Measurements from ENCODE around the gene TSPAN32.

Gene TSPAN32

DNA sequence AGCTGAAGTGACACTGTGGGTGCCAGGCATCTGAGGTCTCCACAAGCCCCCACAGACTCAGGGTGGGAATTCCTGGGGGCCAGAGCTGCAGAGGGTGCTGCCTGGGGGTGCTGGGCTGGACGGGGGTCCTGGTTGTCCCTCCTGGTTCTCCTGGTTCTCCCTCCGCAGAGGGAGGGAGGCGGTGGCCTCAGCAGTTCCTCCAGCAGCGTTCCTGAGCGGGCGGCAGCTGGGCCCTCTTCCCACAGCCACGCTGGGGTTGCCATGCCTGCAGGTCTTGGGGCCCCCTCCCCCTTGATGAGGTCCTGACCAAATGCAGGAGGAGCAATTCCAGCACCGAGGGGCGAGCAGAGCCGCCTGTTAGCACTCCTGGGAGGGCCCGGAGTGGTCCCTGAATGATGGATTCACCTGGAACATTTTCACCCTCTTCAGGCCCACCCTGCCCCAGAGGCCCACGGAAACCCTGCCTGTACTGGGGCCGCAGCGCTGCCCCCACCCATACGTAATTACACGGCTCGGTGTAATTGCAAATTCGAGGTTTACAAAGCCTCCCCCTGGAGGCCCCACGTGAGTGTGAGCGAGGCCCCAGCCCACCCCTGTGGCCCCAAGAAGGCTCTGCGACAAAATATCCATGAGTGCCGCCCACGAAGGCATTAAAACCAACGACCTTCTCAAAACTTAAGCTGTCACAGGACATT is 730 bp upstream of the TSPAN32 start:
- Mint-ChIP-seq H3K27me3 (no peaks in the 10 kb centered on the region), H3K4me3 (peak overlapping the region; percentile 87 to 95), H3K27ac (peak overlapping the region; percentile 96), H3K9me3 (no peaks in the 10 kb centered on the region), H3K4me1 (peaks cover 39 to 63% of the 10 kb centered on the region in 2 donors), H3K36me3 (peaks cover 0 to 3% of the 10 kb centered on the region in 2 donors)
- peak; percentile 28 to 36 for ATAC-seq (replicated peaks)
- no peak for DNase-seq

DNA sequence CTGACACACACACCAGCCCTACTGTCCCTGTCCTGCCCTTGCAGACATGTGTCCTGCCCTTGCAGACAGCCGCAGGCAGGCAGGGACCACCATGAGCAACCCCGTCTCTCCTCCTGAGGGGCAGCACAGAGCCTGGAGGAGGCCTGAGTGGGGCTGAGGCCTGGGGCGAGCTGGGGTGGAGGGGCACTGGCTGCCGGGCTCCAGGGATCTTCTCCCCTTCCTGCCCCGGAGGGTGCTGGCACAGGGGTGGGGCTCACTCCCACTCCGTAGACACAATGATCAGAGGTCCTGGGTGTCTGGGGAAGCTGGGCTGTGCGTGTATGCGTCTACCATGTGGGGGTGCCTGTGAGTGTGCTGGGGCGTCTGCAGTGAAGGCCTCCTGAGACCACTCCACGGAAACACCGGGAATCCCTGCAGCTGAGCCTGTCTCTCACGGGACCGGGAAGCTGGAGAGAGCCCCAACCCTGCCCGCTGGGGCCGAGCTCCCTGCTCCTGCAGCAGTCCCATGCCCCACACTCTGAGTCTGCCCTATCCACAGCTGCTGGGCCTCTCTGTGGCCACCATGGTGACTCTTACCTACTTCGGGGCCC is 588 bp downstream of the TSPAN32 start:
- Mint-ChIP-seq H3K4me3 (peak overlapping the region; percentile 87 to 95), H3K4me1 (peaks cover 40 to 69% of the 10 kb centered on the region in 2 donors), H3K27me3 (no peaks in the 10 kb centered on the region), H3K36me3 (peaks cover 0 to under 1% of the 10 kb centered on the region in 2 donors), H3K27ac (peak overlapping the region; percentile 80), H3K9me3 (no peaks in the 10 kb centered on the region)
- ATAC-seq (replicated peaks) (peak; percentile 38 to 44), DNase-seq (no peak)

DNA sequence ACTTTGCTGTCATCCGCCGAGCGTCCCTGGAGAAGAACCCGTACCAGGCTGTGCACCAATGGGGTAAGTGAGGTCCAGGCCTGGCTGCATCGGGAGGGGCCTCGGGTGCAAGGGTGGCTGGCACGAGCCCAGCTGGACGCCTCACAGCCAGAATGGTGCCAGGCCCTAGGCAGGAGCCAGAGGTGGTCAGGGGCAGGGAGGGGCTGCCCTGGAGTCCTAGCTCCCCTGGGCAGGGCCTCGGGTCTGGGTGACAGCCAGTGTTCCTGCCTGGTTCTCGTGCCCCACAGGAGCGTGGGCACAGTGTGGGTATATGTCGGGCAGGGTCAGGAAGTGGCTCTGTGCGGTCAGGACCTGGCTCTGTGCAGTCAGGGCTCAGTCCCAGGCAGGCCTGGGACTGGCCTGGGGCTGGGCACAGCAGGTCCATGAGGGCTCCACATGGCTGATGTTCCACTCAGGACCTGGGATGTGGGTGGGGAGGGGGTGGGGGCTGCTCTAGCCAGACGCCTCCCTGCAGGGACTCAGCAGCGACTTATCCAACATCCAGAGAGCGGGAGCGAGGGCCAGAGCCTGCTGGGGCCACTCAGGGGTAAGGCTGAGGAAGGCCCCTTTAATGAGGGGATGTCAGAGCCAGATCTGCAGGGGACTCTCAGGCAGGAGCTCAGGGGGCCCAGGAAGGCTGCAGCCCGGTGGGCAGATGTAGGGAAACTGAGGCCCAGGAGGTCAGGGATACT is 1.2 kb downstream of the TSPAN32 start:
- H3K4me1 Mint-ChIP-seq = peaks cover 39 to 69% of the 10 kb centered on the region in 2 donors

DNA sequence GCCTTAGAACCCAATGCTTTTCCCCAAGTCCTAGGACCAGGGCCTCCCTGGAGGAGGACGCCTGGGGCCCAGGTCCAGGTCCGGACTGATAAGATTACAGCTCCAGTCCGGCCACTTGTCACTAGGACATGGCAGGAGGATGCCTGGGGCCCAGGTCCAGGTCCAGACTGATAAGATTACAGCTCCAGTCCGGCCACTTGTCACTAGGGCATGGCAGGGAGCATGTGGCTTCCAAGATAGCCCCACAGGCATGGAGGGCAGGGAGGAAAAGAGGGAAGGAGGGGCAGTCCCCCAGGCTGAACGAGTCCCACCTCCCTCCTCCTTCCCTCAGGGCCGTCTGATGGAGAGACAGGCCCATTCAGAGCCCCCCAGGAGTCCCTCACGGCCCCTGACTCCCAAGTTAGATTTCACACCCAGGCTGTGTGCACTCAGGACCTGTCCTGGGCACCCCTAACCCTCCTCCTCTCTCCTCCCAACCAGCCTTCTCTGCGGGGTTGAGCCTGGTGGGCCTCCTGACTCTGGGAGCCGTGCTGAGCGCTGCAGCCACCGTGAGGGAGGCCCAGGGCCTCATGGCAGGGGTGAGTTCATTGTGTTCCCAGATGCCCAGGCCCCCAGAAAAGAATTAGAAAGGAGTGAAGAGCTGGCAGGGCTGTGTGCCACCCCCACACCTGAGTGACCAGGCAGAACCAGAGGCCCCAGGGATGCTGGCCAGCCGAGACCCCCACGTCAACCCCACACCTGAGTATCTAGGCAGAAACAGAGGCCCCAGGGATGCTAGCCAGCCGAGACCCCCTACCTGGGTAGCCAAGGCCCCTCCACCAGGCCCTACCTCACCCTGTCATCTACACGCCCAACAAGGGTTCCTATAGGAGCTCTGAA is 2.1 kb downstream of the TSPAN32 start:
- ATAC-seq (replicated peaks) (no peak), DNase-seq (no peak)
- H3K9me3 Mint-ChIP-seq = no peaks in the 10 kb centered on the region
- no peaks in the 10 kb centered on the region for H3K27me3 Mint-ChIP-seq
- H3K36me3 Mint-ChIP-seq = no peaks in the 10 kb centered on the region
- peak overlapping the region; percentile 9 for H3K27ac Mint-ChIP-seq
- peaks cover 37 to 69% of the 10 kb centered on the region in 2 donors for H3K4me1 Mint-ChIP-seq
- H3K4me3 Mint-ChIP-seq = no peak overlapping the region

More for the DNA sequence above, 1.2 kb downstream of the TSPAN32 start:
- DNase-seq (no peak), ATAC-seq (replicated peaks) (no peak)
- peak overlapping the region; percentile 87 to 95 for H3K4me3 Mint-ChIP-seq
- no peaks in the 10 kb centered on the region for H3K9me3 Mint-ChIP-seq
- no peaks in the 10 kb centered on the region for H3K27me3 Mint-ChIP-seq
- H3K36me3 Mint-ChIP-seq = no peaks in the 10 kb centered on the region
- peak overlapping the region; percentile 80 for H3K27ac Mint-ChIP-seq

DNA sequence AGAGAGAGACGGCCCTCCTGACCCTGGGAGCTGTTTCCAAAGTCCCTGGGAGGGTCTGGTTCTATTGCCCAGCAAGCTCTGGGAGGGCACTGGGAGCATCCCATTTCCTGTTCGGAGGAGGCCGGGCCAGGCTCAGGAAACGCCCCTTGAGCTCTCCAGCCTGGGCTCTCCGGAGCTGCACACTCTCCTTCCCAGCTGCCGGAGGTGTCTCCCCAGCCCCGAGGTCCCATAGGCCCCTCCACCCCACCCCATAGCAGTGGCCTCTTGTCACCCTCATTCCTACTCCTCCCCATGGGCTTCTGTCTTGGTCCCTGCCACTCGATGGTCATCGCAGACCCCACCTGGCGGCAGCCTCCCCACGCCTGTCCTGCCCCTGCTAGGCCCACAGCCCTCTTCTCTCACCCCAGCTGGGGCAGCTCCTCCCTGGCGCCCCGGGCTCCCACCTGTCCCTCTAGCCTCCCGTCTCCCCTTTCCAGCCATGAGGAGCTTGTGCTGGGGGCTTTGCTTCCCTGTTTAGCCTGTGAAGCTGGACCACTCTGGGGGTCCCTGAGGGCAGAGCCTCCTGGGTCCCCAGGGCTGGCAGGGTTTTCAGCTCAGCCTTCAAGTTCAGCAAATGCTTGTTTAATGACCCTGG is 2.8 kb downstream of the TSPAN32 start:
- Mint-ChIP-seq H3K9me3 (no peaks in the 10 kb centered on the region), H3K4me3 (no peak overlapping the region), H3K27ac (no peak overlapping the region), H3K27me3 (no peaks in the 10 kb centered on the region), H3K36me3 (no peaks in the 10 kb centered on the region), H3K4me1 (peaks cover 33 to 64% of the 10 kb centered on the region in 2 donors)
- DNase-seq (no peak), ATAC-seq (replicated peaks) (no peak)

DNA sequence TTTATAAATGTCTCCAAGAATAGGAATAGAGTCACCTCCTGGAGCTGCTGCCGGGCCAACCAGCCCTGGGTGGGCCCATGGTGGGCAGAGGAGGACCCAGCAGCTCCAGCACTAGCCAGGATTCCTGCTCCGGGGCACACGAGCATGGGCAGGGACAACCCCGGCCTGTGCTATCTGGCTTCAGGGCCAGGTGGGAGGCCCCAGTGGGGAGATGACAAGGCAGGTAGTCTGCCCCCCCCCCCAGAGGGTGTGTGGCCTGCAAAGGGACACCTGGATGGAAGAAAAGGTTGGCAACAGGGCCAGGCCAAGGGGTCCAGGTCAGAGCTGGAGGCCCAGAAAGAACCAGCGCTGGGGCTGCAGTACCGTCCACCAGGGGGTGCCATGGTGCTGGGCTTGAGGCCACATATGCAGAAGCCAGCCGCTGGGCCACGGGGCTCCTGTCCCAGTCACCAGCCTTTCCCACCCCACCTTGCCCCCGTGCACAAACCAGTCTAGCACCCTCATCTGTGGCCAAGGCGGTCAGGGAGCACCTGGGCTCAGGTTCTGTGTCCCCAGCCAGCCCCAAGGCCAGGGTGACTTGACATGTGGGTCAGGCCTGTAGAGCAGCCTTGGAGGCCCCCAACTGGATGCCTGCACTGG is 3.4 kb downstream of the TSPAN32 start:
- no peaks in the 10 kb centered on the region for H3K36me3 Mint-ChIP-seq
- DNase-seq = peak; percentile 52
- peak; percentile 60 to 66 for ATAC-seq (replicated peaks)
- no peaks in the 10 kb centered on the region for H3K27me3 Mint-ChIP-seq
- no peak overlapping the region for H3K27ac Mint-ChIP-seq
- H3K4me1 Mint-ChIP-seq = peaks cover 31 to 60% of the 10 kb centered on the region in 2 donors
- no peak overlapping the region for H3K4me3 Mint-ChIP-seq
- no peaks in the 10 kb centered on the region for H3K9me3 Mint-ChIP-seq

DNA sequence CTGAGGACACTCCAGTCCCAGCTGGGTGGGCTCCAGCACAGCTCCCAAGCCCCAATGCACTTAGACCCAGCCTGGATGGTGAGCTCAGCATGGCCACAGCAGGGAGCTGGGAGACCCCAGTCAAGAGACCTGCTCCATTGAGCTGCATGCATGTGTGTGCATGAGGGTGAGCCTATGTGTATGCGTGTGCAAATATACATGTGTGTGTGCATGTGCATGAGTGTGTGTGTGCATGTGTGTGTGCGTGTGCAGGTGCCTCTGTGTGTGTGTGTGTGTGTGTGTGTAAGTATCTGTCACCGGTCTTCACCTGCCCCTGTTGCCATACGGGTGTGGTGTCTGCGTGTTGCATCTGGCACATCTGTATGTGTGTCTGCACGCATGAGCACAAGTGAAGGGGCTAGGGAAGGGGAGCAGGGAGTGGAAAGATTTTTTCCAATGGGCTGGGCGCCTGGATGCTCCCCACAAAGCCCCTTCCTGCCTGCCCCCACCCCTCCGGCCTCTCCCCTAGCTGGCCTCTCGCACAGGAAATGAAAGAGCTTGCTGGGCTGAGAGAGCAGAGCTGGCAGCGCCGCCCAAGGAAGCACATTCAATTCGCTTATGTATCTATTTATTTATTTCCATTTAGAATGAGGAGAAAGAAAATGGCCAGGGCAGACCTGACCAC is 4.1 kb downstream of the TSPAN32 start:
- no peaks in the 10 kb centered on the region for H3K27me3 Mint-ChIP-seq
- peak overlapping the region; percentile 21 for H3K27ac Mint-ChIP-seq
- H3K9me3 Mint-ChIP-seq = no peaks in the 10 kb centered on the region
- DNase-seq (no peak), ATAC-seq (replicated peaks) (no peak)
- H3K4me3 Mint-ChIP-seq = peak overlapping the region in 1 of 2 donors; percentile 31
- H3K36me3 Mint-ChIP-seq = no peaks in the 10 kb centered on the region
- H3K4me1 Mint-ChIP-seq = peaks cover 25 to 54% of the 10 kb centered on the region in 2 donors

DNA sequence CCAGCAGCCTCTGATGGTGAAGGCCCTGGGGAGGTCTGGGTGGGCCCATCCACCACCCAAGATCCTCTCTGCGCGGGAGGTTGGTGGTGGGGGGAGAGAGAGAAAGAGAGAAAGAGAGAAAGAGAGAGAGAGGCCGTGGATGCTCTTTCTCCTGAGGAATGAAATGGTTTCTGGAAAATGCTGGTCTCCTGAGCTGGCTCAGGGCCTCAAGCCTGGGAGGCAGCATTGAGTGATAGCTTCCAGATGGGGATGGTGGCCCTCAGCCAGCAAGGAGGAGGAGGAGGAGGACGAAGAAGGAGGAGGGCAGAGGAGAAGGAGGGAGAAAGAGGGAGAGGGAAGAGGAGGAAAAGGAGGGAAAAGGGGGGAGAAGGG is 4.6 kb downstream of the TSPAN32 start:
- peak overlapping the region in 1 of 2 donors; percentile 31 for H3K4me3 Mint-ChIP-seq
- peak overlapping the region; percentile 21 for H3K27ac Mint-ChIP-seq
- H3K36me3 Mint-ChIP-seq = no peaks in the 10 kb centered on the region
- DNase-seq (no peak), ATAC-seq (replicated peaks) (no peak)
- H3K27me3 Mint-ChIP-seq = no peaks in the 10 kb centered on the region
- H3K9me3 Mint-ChIP-seq = no peaks in the 10 kb centered on the region
- H3K4me1 Mint-ChIP-seq = peaks cover 24 to 48% of the 10 kb centered on the region in 2 donors

DNA sequence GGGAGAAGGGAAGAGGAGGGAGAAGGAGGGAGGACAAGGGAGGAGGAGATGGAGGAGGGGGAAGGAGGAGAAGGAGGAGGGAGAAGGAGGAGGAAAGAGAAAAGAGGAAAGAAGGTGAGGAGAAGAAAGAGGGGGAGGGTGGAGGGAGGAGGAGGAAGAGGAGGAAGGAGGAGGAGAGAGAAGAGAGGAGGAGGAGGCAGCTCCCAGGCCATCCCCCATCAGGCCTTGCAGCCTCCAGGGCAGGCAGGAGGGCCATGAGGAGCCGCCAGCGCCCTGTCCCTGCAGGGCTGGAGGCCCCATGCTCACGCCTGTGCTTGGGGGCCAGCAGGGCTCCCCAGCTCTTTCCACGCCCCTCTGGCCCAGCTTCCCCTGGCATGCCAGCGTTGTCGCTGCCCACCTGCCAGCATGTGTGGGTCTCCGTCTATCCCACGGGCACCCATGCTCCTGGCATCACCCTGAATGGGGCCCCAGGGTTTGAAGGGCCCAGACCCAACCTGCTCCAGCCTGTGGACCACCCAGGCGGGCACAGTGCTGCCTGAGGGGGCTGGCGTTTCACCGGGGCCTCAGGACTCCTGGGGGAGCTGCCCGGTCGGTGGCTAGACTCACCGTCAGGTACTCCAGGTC is 5.2 kb downstream of the TSPAN32 start:
- Mint-ChIP-seq H3K27me3 (no peaks in the 10 kb centered on the region), H3K4me3 (no peak overlapping the region), H3K36me3 (no peaks in the 10 kb centered on the region), H3K9me3 (no peaks in the 10 kb centered on the region), H3K27ac (peak overlapping the region; percentile 47), H3K4me1 (peaks cover 20 to 43% of the 10 kb centered on the region in 2 donors)
- ATAC-seq (replicated peaks) (no peak), DNase-seq (no peak)

DNA sequence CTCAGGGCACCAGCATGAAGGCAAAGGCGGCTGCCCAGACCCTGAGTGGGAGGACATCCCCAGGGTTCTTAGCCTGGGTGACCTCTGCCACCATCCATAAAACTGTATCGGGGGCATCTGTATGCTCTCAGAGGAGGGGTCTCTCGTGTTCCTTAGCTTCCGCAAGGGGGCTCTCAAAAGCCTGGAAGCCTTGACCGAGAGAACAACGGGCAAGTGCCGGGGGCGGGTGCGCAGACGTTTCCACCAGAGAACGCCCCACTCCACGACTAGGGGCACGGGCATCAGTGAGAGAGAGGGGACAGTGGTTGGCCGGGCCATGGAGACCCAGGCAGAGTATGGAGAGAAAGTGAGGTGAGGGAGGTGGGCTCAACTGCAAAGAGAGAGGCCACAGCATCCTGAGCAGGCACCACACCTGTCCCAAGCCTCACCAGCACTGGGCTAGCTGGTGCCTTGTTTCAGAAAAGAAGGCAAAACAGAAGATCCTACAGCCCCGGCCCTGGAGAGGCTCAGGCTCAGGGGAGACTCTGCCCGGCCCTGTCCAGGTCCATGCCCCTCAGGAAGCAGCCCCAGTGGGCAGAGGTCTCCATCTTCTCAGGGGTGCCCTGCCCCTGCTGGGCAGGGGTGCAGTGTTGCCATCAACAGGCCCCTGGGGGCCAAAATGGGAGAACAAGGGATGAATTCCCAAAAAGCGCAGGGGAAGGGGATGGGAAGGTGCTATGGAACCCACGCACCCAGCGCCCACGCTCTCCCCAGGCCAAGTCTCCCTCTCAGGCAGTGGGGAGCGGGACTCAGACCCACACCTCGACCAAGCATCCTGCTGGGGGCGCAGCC is 5.9 kb downstream of the TSPAN32 start:
- Mint-ChIP-seq H3K4me1 (peaks cover 14 to 36% of the 10 kb centered on the region in 2 donors), H3K4me3 (no peak overlapping the region), H3K36me3 (no peaks in the 10 kb centered on the region), H3K27ac (no peak overlapping the region), H3K9me3 (no peaks in the 10 kb centered on the region), H3K27me3 (no peaks in the 10 kb centered on the region)
- ATAC-seq (replicated peaks) = no peak
- DNase-seq = no peak

DNA sequence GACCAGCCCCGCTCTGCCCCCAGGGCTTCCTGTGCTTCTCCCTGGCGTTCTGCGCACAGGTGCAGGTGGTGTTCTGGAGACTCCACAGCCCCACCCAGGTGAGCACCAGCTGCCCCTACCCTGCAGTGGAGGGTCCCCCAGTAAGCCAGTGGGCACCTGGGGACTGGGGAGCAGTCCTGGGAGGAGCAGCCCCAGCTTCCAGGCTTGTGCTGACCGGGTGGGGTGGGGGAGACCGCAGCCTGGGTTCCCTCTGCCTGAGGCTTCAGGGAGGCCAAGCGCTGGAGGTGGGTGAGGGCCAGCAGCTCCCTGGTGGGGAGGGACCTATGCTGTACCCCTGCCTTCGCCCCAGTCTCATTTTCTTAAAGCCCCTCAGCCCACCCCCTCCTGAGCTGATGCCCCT is 6.9 kb downstream of the TSPAN32 start:
- Mint-ChIP-seq H3K36me3 (no peaks in the 10 kb centered on the region), H3K4me1 (peaks cover 12 to 29% of the 10 kb centered on the region in 2 donors), H3K27me3 (peaks cover 0 to 4% of the 10 kb centered on the region in 2 donors), H3K4me3 (no peak overlapping the region), H3K27ac (no peak overlapping the region), H3K9me3 (no peaks in the 10 kb centered on the region)
- ATAC-seq (replicated peaks) (no peak), DNase-seq (no peak)

All from stimulated activated naive B cell treated with anti-CD40 and anti-IgM and Interleukin-4, amounts not matched to agents 10 μg/mL and 1 μg/mL and 100 μg/mL, for 72 hours (primary cell).